NCI-H2196 (cell line): ENCODE measurements around the gene IFFO2.
"Not testable (repeated sequence)": the region's sequence is repeated elsewhere in the genome, so short reads cannot be mapped to it uniquely, and the experiment has no call there.

ENCODE experiments used
- DNase-seq: peaks from one replicate; lab custom pipeline; 2025; ENCODE audit not compliant: unreplicated experiment; lab: John Stamatoyannopoulos, UW

The IFFO2 gene

DNA sequence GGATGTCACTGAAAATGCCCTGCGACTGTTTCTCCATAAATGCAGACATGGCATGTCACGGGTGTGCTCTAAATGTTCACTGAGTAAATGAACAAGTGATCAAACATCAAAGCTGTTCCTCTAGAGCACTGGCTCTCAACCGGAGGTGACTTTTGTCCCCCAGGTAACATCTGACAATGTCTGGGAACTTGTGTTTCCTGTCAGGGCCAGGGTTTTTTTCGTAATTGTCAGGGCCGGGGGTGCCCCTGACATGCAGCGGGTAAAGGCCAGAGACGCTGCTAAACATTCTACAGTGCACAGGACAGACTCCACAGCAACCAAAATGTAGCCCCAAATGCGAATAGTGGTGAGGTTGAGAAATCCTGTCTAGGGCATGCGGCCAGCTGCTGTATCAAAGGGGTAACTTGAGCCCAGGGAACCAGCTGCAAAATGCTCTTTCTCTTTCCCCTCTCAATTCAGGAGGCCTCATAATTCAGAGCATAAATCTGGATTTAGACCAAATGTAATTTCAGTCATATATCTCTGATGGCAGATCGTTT is 56.1 kb downstream of the IFFO2 start:
- no peak for DNase-seq

GRCh38 chr1:18899363-18900049 is 57.0 kb downstream of the IFFO2 start:
- no peak for DNase-seq

GRCh38 chr1:18898567-18898966 is 57.9 kb downstream of the IFFO2 start:
- DNase-seq: no peak

DNA sequence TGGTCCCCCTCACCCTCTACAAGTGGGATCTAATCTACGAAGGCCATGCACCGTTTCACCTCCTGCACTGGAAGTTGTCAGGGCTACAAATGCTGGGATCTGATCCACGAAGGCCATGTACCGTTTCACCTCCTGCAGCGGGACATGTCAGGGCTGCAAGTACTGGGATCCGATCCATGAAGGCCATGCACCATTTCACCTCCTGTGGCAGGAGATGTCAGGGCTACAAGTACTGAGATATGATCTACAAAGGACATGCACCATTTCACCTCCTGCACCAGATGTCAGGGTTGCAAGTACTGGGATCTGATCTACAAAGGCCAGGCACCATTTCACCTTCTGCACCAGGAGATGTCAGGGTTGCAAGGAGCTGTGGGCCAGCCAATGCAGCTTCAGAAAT is 61.2 kb downstream of the IFFO2 start:
- no peak for DNase-seq

- DNase-seq: no peak
These were observed 63.4 kb downstream of the IFFO2 start for GRCh38 chr1:18893120-18893519.

DNA sequence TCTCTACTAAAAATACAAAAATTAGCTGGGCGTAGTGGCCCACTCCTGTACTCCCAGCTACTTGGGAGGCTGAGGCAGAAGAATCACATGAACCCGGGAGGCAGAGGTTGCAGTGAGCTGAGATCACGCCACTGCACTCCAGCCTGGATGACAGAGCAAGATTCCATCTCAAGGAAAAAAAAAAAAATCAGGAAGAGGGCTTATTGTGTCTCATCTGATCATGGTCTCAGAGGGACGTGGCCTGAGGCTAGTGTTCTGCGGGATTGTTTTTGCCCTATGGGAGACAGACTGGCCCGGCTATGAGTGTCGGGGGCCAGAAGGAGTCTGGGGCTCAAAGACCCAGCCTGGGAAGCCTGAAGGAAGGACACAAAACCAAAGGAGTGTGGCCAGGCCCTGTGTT is 64.6 kb downstream of the IFFO2 start:
- not testable (repeated sequence) for DNase-seq

GRCh38 chr1:18891426-18891780 is 65.1 kb downstream of the IFFO2 start:
- DNase-seq: no peak

GRCh38 chr1:18890706-18891425 is 65.6 kb downstream of the IFFO2 start:
- no peak for DNase-seq

DNA sequence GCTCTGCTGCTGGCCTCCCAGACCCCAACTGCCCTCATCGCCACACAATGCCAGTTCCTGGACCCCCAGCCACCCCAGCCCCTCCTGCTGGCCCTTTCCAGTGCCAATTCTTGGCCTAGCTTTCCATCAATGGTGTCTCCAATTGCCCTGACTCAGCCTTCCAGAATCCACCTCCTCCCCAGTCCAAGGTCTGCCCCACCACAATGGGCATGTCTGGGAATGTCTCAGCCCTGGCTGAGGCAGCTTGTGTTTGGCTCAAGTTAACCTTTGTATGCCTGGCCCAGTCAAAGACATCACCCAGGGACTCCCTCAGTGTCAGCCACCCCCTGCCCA is 70.5 kb downstream of the IFFO2 start:
- no peak for DNase-seq

- DNase-seq: no peak
These were observed 71.0 kb downstream of the IFFO2 start for GRCh38 chr1:18885311-18886002.

DNA sequence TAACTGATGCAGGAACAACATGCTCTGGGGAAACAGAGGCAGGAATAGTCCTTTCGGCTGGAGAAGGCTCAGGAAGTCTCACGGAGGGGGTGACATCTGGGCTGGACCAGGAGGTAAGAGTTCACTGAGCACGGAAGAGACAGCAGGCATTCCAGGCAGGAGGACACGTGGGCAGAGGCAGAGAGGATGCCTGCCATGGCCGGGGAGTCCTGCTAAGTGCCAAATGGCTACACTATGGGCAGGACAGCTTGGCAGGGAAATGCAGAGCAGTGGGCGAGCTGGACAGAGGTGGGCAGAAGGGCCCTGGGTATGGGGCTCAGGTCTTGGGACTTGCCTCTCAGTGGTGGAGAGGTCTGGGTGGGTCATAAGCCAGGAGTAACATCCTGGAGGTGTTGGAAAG is 71.7 kb downstream of the IFFO2 start:
- no peak for DNase-seq

- no peak for DNase-seq
These were observed 72.1 kb downstream of the IFFO2 start for GRCh38 chr1:18884419-18884717.

DNA sequence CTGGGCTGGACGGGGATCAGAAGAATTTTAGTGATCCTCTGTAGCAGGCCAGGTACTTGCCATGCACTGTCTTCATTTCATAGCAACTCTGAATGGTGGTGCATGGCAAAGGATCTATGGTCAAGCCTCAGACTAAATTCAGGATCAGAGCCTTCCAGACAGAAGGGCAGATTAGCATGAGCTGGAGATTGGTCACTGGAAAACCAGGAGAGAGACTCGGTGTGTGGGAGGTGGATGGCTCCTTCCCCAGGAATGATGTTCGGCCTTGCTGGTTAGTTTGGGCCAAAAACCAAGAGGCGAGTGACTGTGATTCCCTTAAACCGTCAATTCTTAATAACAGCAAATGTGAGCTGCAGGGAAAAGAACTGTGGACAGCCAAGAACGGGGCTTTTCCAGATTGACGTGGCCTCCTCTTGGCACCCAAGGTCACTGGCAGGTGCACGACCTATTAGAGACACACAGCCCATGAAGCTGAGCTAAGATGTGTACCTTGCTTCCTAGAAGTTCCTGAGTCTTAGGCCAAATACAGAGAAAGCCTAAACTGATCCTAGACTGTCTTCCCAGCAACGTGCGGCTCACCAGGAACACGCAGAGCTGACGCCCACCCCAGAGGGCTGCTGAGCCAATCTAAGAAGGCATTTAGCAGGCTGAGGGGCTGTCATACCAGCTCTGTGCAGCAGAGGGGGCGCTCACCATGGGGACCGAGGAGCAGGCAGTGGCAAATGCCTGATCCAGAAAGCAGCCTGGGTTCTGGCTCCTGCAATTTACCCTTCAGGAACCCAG is 72.6 kb downstream of the IFFO2 start:
- peak; percentile 51 for DNase-seq

DNA sequence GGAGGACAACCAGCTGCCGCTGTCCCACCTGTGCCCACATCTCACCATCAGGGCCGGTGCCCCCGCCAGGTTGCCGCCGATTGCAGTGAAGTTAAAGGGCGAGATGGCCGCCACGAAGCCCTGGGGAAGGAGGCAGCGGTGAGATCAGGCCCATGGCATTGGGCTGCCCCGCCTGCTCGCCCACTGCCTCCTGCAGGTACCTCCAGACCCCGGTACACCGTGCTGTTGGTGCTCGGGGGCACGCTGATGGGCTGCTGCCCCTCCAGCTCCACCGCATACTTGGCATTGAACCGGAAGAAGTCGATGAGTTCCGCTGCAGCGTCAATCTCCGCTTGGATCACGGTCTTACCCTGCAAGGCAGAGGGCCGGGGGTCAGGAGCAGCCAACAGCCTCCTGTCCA is 73.4 kb downstream of the IFFO2 start:
- no peak for DNase-seq

GRCh38 chr1:18882486-18882885 is 74.0 kb downstream of the IFFO2 start:
- no peak for DNase-seq

DNA sequence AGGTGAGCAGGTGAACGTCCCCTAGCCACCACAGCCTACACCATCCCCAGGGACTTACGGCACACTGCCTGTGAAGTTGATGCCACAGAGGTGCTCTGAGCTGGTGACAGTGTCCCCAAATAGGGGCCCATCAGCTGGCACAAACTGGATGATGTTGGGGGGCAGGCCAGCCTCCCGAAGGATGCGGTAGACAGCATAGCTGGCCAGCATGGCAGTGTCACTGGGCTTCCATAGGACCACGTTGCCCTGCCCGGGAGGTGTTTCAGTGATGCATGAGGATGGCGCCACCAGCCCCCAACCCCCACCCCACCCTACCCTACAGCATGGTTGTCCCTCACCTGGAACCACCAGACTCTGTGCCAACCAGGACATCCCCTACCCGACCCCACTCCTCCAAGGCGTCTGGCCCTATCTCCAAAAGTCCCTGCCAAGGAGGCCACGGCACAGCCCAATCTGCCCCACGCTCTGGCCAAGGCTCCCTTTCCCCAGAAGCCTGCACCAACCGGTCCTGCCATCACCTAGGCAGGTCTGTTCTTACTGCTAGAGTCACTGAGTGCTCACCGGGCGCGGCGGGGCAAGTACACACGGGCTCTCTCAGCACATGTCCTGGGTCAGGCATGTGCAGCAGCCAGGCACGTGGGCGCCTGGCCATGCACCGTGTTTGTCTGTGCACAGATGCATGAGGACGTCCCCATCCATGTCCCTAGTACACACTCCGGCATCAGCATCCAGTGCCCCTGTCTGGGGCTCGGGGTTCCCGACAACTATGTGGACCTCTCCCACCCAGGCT is 74.6 kb downstream of the IFFO2 start:
- no peak for DNase-seq

- no peak for DNase-seq
These were observed 75.3 kb downstream of the IFFO2 start for GRCh38 chr1:18881164-18881563.

GRCh38 chr1:18880585-18880984 is 75.9 kb downstream of the IFFO2 start:
- no peak for DNase-seq

- DNase-seq: no peak
These were observed 76.6 kb downstream of the IFFO2 start for GRCh38 chr1:18879791-18880309.

DNA sequence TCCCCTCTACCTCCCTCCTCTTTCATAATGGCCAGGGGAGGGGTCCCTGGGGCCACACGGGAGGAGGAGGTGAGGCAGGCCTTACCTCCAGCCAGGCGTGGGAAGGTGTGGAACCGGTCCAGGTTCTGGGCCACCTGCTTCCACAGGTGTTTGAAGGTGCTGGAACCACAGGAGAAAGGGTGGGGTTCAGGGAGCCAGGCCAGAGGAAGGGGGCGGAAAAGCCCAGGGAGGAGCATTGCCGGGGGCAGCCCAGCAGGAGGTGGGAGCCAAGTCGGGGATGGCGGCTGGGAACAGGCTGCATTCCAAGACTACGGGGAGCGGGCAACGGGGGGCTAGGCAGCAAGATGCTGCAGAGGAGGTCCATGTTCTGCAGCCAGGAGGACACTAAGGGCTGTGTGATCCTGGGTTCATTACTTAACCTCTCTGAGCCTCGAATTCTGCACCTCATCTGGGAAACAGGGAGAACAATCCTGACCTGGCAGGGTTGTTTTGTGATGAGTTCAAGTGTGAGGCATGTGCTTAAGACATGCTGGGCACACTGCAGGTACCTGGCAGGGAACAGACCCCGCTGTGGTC is 77.2 kb downstream of the IFFO2 start:
- DNase-seq: no peak
